Omental fat pad (tissue), 4 donors: ENCODE results near the gene GREB1. TPM values are rescaled to one million over a fixed set of nuclear protein-coding genes. Genes with fewer than 3 reads are reported as not detected.

Experiments
- ATAC-seq: fragments of 150-250 bp; one replicate; pipeline ENCODE4 v1.9.1; 2016; ENCODE audit warnings: mild to moderate bottlenecking, moderate library complexity; ENCODE audit not compliant: low FRiP score
- DNase-seq: peaks from one replicate; pipeline ENCODE4 v3.0.0-alpha.2; 2019; ENCODE audit warnings: low spot score
- total RNA-seq, 4 donors: library from RNA; depleted of rRNA; stranded (reverse); fragments of >200 nt; gene quantifications; one replicate each; pipeline ENCODE4 v1.1.0, GENCODE V29; 2016
- TF ChIP-seq, protein P1 (sequence below), 3 donors: fragments of 450-650 bp; IDR thresholded peaks; one replicate each; pipeline ENCODE4 v1.5.1; 2016 to 2017; ENCODE audit warnings: antibody characterized with exemption in 3 of 3, mild to moderate bottlenecking in 3 of 3, moderate library complexity in 2 of 3

Gene GREB1
- total RNA-seq, 4 donors from 2014 or later = 1.9 to 12.4 (median 4.1) TPM

DNA sequence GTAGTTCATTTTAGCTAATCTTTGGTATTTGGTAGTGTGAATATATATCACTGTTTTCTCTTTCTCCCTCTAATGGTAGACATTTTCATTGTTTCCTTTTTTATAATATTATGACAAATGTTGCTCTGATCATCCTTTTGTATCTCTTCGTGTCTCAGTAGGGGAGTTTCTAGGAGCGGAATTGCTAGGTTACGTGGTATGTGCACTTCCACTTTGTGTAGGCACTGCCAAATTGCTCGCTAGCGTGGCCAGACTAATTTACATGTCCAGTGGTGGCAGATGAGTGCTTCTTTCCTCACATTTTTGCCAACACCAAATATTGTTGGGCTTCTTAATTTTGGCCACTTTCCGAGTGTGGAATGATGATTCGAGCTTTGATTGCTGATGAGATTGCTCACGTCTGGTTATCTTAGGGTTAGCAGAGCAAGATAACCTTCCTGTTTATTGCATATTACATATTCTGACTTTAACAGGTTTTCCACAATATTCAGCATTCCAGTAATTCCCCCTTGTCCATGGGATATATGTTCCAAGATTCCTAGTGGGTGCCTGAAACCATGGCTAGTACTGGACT, 30.4 kb upstream of the GREB1 start:
- ATAC-seq (no peak), DNase-seq (no peak)
- TF ChIP-seq, protein P1, sequence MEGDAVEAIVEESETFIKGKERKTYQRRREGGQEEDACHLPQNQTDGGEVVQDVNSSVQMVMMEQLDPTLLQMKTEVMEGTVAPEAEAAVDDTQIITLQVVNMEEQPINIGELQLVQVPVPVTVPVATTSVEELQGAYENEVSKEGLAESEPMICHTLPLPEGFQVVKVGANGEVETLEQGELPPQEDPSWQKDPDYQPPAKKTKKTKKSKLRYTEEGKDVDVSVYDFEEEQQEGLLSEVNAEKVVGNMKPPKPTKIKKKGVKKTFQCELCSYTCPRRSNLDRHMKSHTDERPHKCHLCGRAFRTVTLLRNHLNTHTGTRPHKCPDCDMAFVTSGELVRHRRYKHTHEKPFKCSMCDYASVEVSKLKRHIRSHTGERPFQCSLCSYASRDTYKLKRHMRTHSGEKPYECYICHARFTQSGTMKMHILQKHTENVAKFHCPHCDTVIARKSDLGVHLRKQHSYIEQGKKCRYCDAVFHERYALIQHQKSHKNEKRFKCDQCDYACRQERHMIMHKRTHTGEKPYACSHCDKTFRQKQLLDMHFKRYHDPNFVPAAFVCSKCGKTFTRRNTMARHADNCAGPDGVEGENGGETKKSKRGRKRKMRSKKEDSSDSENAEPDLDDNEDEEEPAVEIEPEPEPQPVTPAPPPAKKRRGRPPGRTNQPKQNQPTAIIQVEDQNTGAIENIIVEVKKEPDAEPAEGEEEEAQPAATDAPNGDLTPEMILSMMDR (IDR thresholded peaks at IDR 0.05) = no peak

DNA sequence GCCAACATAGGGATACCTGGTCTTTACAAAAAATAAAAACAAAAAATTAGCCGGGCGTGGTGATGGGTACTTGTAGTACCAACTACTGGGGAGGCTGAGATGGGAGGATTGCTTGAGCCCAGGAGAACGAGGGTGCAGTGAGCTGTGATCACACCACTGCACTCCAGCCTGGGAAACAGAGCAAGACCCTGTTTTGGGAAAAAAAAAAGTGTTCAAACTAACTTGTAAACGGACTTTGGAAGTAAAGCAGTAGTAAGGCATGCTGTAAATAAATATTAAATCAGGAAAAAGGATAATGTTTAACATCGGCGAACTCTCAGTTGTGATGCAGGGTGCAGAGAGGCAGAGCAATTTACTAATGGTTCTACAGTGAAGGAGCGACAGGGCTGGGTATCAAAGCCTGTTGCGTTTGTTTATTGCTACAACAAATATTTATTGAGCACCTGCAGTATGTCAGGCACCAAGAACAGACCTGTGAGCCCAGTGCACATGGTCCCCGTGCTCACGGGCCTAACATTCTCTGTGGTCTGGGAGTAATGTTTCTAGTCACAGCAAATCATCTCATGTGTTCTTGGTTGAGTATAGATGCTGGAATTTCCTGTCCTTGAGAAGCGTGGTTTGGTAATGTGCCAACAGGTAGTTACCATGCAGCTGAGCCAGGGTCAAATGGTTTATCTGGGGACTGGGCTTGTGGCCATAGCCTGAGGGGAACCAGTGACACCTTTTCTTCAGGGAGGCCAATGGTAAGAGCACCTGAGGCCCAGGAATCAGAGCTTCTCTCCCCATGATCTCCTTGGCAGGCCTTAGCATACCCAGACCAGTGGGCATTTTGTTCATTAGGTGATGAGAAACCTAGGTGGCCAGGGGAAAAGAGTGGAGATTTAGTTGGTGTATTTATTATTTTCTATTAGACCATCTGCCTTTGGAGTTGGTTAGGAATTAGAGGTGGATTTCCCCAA, 27.9 kb upstream of the GREB1 start:
- ATAC-seq = no peak
- DNase-seq = no peak

DNA sequence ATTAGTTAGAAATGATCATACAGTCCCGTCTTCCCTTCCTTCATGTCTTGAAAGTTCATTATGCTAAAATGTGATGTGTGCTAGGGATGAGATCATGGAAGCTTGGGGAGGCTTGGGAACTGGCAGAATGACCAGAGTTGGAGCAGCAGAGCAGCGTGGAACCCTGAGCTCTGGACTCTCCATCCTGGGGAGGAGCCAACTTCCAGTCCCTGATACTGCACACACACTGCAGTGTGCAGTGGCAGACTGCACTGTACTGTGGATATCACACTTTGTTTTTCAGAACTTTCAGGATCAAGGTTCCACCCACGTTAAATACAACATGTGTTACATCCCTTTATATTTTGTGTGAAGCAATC, 27.3 kb upstream of the GREB1 start:
- DNase-seq (no peak), ATAC-seq (no peak)
- TF ChIP-seq, protein P1 (IDR thresholded peaks at IDR 0.05) = no peak

More for the DNA sequence above, 27.9 kb upstream of the GREB1 start:
- TF ChIP-seq, protein P1 (IDR thresholded peaks at IDR 0.05) = no peak

DNA sequence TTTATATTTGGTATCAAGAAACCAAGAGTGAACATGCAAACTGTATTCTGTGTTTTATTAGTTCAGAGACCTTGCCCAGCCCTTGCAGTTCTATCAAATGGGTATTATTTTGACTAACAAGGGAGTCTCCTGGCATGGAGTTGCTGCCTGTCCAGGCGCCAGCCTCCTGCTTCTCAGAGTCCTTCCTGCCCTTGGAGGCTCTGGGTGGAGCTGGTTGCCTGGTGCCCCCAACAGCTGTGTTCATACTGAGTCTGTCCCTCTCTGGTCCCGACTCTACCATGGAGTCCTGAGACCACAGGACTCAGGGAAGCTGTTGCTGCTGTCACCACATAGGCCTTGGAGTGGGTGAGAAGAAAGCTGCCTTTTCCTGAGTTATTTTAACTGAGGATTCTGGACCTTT, 26.3 kb upstream of the GREB1 start:
- TF ChIP-seq, protein P1 (IDR thresholded peaks at IDR 0.05) = no peak
- DNase-seq (no peak), ATAC-seq (no peak)

DNA sequence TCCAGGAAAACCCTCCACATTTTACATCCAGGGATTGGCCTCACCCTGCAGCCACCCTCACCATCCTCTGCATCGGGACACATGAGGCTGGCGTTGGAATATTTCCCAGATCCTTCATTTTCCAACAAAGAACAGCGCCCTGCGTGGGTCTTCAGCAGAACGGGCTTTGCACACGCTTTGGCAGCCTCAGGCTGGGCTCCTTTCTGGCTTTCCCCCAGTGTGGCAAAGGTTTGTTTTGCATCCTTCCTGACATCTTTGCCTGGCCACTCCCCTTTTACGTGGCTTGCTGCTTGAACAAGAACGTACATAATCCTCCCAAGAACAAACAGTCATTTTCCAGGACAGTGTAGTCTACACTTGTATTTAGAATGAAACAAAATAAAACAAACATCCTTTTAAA, 25.6 kb upstream of the GREB1 start:
- TF ChIP-seq, protein P1 (IDR thresholded peaks at IDR 0.05) = no peak
- no peak for DNase-seq
- ATAC-seq = no peak

DNA sequence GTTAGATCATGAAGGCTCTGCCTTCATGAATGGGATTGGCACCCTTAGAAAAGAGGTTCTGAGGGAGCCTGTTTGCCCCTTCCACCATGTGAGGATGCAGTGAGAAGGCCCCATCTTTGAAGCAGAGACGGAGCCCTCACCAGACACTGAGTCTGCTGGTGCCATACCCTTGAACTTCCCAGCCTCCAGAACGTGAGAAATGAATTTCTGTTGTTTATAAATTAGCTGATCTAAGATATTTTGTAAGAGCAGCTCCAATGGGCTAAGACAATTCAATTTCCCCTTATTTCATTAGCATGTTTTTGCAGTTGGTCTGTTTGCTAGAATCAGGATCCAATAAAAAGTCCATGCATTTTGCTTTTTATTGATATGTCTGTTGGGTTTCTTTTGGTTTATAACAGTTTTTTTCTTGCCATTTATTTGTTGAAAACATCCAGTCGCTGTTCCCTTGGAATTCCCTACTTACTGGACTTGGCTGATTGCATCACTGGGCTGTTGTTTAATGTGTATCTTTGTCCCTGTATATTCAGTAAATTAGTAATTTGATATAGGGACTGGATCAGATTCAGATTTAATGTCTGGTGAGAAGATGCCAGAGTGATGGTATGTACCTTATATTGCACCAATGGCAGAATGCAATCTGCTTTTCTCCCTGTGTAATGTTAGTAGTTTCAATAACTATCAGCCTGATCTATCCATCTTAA, 24.0 kb upstream of the GREB1 start:
- ATAC-seq (no peak), DNase-seq (no peak)
- TF ChIP-seq, protein P1 (IDR thresholded peaks at IDR 0.05) = no peak
